ENCODE measurements around the gene ZNF45.
"Not testable (repeated sequence)": the region's sequence is repeated elsewhere in the genome, so short reads cannot be mapped to it uniquely, and the experiment has no call there.

ZNF45 gene

DNA sequence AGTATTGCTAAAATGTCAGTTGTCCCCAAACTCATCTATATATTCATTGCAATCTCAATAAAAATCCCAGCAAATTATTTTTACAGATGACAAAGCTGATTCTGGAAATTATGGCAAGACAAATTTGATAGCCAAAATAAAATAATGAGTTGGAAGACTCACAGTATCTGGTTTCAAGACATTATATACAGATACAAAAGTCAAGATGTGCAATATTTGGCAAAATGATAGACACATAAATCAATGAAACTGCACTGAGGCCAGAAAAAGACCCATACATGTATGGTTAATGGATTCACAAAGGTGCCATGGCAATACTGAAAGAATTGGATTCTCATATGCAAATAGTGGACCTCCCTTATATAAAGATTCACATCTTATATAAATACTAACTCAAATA lies 24.2 kb downstream of the ZNF45 start:
- DNase-seq: no peak

- DNase-seq: no peak
Measured at GRCh38 chr19:43908659-43909058, 26.4 kb downstream of the ZNF45 start.

- DNase-seq: no peak
Measured at GRCh38 chr19:43906774-43907173, 28.3 kb downstream of the ZNF45 start.

DNA sequence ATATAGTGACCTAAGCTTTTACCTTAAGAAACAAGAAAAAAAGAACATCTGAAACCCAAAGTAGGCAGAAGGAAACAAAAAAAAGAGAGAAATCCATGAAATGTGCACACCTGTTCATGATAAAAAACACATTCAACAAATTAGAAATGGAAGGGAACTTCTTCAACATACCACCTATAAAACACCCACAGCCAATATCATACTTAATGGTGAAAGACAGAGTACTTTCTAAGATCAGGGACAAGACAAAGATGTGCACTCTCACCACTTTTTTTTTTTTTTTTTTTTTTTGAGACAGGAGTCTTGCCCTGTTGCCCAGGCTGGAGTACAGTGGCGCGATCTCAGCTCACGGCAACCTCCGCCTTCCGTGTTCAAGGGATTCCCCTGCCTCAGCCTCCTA lies 29.2 kb downstream of the ZNF45 start:
- DNase-seq: no peak

DNA sequence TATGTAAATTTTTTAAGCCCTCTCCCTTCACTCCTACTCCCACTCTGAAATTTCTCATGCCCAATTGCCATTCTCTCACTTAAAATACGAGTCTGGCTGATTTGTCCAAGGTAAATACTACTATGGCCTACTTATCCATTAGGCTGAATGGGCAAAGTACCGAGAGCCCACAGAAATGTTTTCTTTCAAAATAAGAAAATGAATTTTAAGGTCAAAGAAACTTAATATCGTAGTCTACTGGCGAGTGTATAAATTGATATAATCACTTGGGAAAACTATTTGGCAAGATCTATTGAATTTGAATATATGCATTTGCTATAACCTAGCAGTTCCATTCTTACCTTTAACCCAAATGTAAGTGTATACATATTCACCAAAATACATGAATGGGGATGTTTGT lies 32.7 kb downstream of the ZNF45 start:
- no peak for DNase-seq

GRCh38 chr19:43901395-43902390 lies 33.4 kb downstream of the ZNF45 start:
- no peak for DNase-seq

GRCh38 chr19:43895727-43896308 lies 39.3 kb downstream of the ZNF45 start:
- DNase-seq: no peak

GRCh38 chr19:43883864-43884263 lies 51.2 kb downstream of the ZNF45 start, which contains the start of gene ZNF404:
Gene ZNF404 (minus strand): TSS chr19:43883964.
- no peak for DNase-seq

- DNase-seq: no peak
Measured at GRCh38 chr19:43880483-43880882, 54.6 kb downstream of the ZNF45 start.

GRCh38 chr19:43872547-43873336 lies 62.3 kb downstream of the ZNF45 start:
- no peak for DNase-seq

DNA sequence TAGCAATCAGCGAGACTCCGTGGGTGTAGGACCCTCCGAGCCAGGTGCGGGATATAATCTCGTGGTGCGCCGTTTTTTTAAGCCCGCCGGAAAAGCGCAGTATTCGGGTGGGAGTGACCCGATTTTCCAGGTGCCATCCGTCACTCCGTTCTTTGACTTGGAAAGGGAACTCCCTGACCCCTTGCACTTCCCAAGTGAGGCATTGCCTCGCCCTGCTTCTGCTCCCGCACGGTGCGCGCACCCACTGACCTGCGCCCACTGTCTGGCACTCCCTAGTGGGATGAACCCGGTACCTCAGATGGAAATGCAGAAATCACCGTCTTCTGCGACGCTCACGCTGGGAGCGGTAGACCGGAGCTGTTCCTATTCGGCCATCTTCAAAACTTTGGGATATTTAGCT lies 68.2 kb downstream of the ZNF45 start:
- DNase-seq: not testable (repeated sequence)

All from NCI-H526 (cell line).